VCaP (cell line): ENCODE measurements around the gene FAM241A.

Experiments used
- H3K27ac ChIP-seq: fragments of 450-650 bp; 2 replicates; pipeline ENCODE4 v1.5.1; 2017
- CTCF ChIP-seq: fragments of 450-650 bp; conservative IDR thresholded peaks from 2 replicates; pipeline ENCODE4 v1.5.1; 2017; ENCODE audit warnings: mild to moderate bottlenecking, moderate library complexity

The FAM241A gene

GRCh38 chr4:112222219-112222955 lies 77.1 kb downstream of the FAM241A start:
- no peak for TF ChIP-seq CTCF
- no peak overlapping the region for H3K27ac ChIP-seq

DNA sequence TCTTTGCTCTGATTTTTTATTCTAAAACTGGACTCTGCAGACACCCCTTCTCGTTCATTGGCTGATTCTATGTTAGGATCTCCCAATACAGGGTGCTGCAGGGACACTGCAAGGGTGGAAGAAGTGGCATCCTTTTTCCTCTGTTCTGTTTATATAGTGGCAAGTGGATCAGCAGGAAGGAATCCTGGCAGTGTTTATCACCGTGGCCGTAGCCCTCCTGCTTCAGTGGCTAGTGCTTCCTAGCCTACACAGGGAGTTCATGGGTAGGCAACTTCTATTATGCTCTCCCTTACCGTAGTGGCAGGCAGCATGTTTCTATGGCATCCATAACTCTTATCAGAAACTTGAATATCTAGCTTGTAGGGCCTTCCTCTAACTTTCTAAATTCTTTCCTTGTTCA lies 79.9 kb downstream of the FAM241A start:
- TF ChIP-seq CTCF: no peak
- peak overlapping the region; percentile 46; the same call in 1 of the 2 replicates for H3K27ac ChIP-seq

GRCh38 chr4:112230879-112231778 lies 85.9 kb downstream of the FAM241A start:
- H3K27ac ChIP-seq: peak overlapping the region; percentile 91
- TF ChIP-seq CTCF: no peak

- peak within 1 kb of the TSS; percentile 91 for H3K27ac ChIP-seq
- peak; percentile 59 for TF ChIP-seq CTCF
These were observed 86.8 kb downstream of the FAM241A start, which contains the start of gene AP1AR for GRCh38 chr4:112231779-112232713. AP1AR (plus strand) TSS chr4:112231787; CDS start chr4:112232092, 305 bp downstream.

DNA sequence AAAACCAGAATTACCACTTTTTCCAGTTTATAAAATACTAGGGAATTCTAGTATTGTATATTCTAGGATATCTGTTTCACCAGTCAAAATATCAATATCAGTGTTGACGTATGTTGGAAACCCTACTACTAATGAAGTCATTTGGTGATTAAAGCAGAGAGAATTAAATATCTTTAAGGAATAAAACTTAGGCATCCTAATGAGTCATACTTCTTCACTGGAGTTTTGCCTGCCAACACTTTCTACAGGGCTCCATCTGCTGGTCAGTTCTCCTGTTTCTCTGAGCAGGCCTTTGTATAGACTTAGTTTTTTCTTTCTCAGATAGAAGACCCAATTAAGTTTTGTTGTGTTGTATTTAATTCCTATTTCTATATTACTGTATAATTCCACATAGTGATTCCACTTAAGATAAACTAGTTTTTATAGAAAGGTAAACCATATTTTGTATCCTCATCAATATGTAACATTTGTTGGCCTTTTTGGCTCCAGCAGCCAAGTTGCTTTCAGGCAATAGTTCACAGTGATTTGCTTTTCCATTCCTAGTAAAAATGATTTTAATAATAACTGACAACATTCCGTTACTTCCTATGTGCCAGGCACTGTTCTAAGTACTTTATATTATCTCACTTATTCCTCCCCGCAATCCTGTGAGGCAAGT lies 89.8 kb downstream of the FAM241A start:
- H3K27ac ChIP-seq: no peak overlapping the region
- TF ChIP-seq CTCF: peak; percentile 87

DNA sequence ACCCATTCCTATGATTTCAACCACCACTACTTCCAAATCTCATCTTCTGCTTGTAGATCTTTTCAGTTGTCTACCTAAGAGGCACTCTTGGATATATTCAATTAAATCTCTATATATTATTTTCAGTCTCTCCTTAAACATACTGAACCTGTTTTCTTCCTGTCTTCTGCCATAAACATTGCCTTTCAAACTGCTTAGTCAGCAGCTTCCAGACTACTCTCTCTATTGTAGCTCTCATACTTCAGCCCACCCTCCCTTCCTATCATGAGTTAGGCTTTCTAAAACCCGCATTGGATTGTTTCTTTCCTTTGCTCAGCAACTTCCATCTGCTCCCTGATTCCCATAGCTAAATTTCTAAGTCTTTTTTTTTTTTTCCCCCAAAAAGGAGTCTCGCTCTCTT lies 90.8 kb downstream of the FAM241A start:
- no peak for TF ChIP-seq CTCF

More for the DNA sequence above, 90.8 kb downstream of the FAM241A start:
- no peak overlapping the region for H3K27ac ChIP-seq
